DMS114 treated with DMSO at 0.1 percent for 48 hours (cell line): Measurements from ENCODE around the gene LRRTM3.

Experiments
- DNase-seq: peaks from one replicate; lab custom pipeline; 2025; ENCODE audit not compliant: unreplicated experiment; lab: John Stamatoyannopoulos, UW

LRRTM3 gene

DNA sequence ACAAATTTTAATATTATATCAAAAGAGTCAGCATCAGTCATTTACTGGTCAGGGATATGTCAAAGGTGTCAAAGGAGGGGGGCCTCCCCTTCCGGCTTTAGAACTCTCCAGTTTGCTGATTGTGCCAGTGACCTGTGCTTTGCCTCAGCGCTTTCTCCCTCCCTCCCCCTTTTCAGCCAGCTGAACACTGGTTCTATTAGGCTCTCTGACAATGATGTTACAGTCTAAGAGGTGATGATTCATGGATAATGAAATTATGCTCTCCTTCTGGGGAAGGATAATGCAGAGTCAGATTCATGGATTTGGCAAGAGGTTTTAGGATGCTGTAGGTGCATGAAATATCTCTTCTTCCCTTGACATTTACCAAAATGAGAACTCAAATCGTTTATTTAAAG lies 6.1 kb downstream of the LRRTM3 start:
- no peak for DNase-seq

DNA sequence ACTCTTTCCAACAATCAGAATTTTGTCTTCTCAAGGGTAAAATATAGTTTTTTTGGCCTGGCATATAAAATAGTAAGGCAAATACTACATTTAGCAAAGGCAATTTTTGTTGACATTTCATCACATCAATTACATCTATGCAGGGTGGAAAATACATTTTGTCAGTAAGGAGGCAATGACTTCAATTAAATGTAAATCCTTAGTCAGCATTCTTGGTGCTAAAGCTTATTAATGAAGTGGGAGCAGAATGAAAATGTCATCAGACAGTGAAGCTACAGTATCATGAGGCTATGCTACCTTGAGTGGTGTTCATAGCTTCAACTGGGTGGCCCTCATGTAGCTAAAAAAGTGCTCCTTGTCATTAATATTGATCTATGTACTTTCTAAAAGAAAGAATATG lies 8.9 kb downstream of the LRRTM3 start:
- DNase-seq = no peak

DNA sequence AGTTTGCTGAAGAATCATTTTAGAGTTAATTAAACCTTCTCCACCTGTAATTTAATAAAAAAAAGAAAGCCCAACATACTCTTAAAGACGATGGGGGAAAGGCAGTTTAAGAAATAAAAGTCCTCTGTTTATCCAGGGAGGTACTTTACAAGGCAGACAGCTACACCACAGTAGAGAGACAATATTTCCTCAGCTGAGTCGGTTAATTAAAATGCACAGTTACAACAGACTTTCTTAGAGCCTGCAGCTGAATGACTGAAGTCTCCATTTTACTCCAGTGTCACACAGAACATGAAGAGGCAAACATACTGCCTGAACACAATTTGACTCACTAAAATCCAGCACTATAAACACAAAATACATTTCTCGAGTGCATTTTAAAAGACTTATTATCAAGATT lies 15.1 kb downstream of the LRRTM3 start:
- no peak for DNase-seq

DNA sequence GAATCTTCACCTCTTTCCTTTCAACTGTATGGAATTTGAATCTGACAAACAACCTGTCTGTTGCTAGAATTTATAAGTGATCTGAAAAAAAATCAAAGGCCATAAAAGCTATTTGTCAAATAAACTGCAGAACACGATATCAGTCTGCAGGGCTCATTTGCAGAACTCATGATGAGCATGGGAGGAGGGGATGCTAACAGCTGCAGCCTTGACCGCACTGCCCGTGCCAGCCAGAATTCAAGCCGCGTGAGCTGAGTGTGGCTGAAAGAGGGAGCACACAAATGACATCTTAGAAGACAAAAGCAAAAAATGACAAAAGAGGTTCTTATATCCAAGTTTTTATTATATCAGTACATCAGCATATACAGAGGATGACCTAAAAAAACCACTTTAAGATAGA lies 15.7 kb downstream of the LRRTM3 start:
- DNase-seq = no peak

DNA sequence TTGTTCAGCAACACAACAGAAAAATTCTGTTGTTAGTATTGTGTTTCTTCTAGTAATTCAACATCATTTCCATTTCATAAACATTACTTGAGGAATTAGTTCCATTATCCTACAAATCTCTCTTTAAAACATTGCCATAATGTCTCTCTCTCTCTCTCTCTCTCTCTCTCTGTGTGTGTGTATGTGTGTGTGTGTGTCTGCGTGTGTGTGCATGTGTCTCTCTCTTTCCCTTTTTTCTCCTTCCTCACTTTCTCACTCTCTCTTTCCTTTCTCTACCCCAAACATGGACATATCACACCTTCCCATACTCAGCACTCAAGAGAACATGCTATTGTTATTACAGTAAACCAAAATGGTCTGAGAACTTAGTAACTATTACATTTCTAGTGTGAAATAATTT lies 16.6 kb downstream of the LRRTM3 start:
- no peak for DNase-seq

DNA sequence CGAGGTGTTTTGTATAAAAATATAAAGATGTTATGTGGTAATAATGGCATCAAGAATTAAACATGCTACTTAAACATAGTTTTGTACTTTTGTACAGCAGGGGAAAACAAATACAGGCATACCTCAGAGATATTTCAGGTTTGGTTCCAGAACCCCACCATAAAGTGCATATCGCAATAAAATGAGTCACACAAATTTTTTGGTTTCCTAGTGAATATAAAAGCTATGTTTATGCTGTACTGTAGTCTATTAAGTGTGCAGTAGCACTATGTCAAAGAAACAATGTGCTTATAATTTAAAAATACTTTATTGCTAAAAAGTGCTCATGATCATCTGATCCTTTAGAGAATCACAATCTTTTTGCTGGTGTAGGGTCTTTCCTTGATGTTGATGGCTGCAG lies 17.8 kb downstream of the LRRTM3 start:
- DNase-seq = no peak

DNA sequence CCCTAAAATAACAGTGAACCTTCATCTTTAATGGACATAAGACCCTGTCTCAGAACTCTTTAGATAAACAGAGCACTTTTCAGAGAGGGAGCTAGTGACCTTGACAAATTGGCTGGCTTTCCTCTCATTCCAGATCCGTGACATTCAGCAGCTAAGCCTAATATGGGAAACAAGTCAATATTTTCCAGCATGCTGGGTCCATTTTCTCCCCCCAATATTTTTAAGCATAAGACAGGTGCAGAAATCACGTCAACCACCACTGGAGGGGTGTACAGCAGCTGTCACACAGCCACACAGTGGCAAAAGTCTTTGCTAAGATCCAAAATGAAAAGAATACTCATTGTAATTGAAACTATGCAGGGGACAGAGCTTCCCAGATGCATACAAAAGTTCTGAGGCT lies 26.1 kb downstream of the LRRTM3 start:
- DNase-seq = no peak

DNA sequence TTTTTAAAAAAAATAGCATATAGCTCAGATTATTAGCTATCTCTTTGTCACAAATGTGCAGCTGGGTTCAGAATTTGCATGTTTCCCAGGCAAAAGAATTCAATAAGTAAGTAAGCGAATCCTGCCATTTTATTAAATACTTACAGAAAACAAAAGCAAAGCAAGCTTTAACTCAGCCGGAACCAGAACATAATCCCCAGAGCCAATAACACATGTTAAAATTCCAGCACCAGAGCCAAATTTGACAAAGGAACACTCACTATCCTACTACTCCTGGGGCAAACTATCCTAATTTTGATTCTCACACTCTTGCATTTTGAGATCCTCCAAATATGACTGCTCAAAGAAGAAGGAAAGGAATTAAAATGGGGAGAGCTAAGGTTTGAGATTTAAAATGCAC lies 32.6 kb downstream of the LRRTM3 start:
- no peak for DNase-seq

DNA sequence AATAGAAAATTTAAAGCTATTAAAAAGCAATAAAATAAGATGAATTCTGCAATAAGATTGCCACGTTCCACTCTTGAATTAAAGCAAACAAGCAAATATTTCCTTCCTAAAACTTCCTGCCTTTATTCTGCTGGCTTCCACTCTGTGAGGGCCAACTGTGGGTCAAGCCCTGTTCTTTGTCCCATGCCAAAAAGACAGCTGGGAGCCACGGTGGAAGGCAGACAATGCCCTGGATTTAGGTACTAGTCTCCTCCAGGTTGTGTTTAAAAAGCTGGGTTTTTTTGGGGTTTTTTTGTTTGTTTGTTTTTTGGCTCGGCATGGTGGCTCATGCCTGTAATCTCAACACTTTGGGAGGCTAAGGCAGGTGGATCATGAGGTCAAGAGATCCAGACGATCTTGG lies 39.1 kb downstream of the LRRTM3 start:
- no peak for DNase-seq

DNA sequence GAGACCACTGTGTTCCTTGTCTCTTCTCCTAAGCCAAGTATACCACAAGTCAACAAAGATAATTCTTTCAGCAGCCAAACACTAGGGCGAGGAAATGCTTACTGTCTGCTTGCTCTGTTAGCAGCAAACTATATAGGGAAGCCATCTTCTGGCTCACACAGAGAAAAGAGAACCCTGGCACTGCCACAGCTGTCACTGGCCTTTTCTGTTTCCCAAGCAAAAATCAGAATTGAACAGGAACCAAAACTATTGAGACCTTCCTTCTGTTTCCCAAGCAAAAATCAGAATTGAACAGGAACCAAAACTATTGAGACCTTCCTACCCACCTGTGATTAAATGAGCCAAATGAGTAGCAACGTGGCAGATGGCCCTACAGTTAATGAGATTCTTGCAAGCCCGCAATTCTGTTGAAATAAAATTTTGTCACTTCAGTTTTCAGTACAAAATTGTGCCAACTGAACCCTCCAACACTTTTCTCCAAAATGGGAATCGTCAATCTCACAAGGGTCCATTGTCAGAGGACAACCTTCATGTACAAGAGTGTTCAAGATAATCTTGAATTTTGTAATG lies 54.5 kb downstream of the LRRTM3 start:
- no peak for DNase-seq

DNA sequence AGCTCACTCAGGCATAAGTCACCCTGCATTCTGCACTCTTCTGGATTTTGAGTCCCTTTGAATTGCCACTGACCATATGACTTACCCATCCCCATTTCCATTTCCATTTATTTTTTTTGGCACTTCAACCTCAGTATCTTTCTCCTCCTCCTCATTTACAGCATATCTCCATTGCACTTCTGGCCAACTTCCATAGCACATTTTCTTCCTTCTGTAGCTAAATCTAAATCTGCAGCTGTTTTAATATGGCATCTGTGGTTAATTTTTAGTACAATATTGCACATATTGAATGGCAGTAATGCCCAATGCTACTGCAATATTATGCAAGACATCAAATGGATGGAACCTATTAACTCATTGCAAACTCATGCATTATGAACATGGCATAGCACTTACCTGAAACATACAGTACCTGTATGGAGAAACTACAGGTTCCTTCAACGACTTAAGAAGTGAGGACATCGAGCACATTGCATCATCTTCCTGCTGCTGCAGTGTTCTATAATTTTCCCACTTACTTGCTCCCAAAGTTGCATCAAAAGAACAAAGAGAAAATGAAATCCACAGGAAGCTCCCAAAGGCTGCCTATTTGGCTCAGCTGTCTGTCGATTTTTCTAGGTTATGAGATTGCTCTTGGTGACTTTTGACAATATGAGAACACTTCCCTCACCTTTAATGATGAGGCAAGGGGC lies 55.7 kb downstream of the LRRTM3 start:
- no peak for DNase-seq

DNA sequence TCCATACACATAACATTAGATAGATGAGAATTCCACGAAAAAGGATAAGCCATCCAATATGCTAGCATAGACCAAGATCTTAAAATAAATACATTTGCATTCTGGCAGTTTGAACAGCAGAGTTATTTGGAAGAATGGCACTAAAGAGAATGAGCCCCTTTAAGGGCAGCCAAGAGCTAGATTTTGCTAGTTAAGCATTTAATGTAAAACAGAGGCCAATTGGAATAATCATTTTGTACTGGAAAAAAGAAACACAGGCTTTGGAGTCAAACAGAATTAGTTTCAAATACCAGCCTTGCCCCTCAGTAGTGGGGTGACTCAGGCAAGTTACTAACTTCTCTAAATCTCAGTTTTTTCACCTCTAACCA lies 56.2 kb downstream of the LRRTM3 start:
- DNase-seq = no peak

DNA sequence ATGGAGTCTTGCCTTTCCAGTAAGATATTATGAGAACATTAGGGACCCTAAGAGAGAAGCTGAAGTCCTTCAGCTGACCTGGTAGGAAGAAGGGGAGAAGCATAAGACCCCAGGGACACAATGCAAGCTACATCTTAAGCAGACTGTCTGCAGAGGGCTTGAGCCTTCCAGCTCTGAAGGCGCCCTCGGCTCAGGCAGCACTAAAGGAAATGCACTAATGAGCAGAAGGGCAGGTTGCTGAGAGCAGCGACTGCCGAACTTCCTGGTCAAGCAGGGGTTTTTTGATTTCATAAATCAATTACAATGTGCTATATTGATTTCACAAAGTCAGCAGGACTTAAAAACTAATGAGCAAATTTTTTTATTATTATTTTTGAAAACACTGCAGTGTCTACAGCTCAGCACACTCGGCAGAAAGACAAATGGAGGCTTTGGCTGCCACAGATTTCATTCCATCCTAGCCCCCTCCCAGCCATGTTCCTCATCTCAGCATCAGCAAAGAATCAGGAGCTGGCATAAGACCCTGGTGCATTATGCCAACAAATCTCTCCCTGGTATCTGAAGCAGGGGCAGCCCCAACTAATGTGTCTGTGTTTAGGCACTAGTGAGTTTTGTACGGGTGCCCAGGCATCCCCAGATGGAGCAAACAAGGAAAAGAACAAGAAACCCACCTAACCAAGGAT lies 57.1 kb downstream of the LRRTM3 start:
- no peak for DNase-seq

DNA sequence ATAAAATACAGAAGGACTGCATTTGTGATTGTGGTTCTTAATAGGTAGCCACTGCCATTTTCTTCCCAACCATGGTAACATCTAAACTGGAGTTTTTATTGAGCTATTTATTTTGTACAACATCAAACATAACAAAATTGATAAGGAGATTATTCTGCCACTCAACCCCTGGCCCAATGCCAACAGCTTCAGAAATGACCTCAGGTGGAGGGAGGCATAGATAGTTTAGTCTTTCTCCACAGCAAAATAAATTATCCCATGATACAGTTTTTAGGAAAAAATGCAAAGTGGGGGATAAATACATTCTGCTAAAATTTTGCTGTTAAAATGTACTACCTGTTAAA lies 57.6 kb downstream of the LRRTM3 start:
- no peak for DNase-seq

DNA sequence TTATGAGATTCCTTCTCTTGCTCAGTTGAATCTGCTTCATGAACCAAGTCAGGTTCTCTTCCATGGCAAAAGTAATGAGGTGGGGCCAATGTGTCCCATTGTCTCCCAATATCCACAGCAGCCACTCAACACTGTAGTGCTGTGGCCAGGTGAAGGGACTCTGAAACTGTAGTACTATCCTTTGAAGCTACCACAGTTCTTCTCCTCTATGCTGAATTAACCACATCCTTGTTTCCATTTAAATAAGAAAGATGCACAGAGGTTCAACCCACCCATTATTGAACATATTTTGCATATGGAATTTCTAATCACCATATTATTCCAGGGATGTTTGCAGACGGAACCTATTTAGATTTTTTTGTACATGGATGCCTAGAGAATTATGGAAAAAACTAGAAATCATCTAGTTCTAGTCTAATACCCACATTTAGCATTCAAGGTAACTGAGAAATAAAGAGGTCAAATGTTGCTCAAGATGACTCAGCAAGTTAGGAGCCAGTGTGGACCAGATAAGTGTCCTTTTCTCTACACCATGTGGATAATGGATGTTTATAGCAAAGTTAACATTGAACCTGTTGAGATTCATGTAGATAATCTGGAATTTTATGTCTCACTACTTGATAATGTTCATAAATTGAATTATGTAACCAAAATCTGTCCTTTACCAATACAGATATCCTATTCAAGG lies 64.5 kb downstream of the LRRTM3 start:
- DNase-seq = no peak

DNA sequence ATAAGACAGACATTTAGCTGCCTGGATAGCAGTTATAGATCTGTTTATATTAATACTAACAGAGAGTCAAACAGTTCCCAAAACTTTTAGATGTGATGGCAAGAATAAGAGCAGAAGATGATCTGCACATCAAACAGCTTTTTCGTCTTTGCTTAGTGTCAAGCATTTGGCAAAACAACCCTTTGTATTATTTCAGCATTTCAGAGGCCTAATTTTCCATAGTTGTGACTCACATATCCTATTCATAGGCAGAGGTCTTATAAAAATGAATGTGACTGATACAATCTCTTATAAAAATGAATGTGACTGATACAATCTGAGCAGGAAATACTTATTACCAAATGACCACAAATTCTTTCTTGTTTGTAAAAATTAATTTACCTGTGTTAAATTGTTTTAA lies 71.2 kb downstream of the LRRTM3 start:
- DNase-seq = no peak

DNA sequence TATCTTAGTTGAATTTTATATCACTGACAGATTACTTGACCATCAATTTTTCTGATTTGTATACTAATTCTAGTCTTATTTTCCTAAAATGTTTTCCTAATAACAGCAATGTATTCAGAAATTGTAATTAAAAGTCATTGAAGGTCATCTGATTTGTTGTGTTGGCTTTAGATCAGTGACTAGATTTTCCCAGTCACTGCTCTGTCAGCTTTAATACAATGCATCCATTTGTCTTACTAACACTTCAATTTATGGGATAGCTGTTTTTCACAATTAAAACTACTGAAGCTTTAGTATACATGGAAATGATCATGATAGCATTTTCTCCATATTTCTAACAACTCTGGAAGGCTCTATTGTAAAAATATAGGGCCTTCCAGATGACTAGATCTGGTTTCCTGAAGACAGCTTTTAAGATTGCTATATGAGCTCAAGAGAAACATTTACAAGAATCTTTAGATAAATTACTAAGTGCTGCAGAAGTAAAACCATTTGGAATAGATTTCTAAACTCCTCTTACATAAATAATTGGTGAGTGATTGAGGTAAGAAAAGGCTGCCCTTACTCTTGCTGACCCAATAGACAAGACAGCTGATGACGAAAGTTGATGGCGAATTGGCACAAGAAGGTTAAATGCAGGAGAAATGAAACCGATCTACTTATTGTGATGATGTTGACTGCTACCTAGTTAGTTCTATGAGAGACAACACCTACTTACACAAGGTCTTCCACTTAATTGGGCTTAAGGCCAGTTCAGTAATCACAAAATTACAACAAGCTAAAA lies 74.1 kb downstream of the LRRTM3 start:
- DNase-seq = no peak

DNA sequence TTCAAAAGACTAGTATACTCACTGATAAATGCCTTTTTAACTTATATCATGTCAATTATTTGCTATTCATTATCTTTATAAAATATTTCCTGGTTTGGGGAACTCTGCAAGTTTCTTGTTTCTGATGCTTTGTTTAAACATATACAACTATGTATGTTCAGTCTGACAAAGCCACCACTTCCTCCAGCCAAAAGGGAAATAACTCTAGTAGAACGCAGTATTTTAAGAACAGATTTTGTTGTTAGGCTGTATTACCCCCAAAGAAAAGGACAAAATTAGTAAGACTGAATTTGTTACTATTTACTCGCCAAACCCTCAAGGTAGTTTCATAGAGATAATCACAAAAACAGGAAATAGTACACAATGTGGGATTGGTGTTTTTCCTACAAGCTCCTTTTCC lies 78.9 kb downstream of the LRRTM3 start:
- no peak for DNase-seq

DNA sequence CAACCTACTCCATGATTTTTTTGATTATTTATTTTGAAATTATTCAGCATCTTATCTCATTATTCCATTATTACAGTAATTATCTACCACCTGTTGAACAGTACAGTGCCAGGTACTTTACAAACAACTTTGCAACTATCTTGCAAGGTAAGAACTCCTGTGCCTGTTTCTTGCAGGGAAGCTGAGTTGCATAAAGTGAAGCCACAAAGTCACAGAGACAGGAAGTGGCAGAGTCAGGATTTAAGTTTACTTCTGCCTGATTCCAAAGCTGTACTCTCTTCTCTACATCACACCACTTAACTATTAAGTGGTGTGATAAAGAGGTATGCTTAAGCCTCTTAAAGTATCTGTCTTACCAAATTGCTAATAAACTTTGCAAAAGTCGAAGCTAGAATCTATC lies 80.1 kb downstream of the LRRTM3 start:
- no peak for DNase-seq

DNA sequence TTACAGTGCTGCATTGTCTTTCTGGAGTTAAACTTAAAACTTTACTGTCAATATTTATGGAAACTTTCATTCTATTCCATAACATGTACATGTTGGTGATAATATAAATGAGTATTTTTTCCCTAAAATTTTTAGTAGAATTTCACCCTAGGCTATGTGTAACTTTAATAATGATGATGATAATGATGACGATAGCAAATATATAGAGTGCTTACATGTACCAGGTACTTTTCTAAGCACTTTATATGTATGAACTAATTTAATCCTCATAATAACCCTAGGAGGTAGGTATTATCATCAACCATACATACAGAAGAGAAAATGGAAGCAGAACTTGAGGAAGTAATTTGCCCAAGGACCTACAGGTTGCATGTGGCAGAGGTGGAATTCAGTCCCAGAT lies 85.6 kb downstream of the LRRTM3 start:
- no peak for DNase-seq

DNA sequence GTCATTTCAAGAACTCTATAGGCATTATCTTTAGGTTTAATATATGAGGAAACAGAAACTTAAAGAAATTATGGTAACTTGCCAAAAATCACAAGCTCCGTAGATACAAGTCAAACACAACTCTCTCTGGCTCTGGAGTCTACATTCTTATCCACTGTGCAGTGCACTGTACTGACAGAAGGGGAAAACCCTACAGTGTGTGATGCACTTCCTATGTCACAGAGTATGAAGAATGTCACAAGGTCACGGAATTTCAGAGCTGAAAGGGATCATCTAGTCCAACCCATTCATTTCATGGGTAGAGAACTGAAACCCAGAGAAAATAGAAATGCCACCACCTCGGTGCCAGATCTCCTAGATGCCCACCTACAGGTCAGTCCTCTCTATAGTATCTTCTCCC lies 86.1 kb downstream of the LRRTM3 start:
- no peak for DNase-seq

DNA sequence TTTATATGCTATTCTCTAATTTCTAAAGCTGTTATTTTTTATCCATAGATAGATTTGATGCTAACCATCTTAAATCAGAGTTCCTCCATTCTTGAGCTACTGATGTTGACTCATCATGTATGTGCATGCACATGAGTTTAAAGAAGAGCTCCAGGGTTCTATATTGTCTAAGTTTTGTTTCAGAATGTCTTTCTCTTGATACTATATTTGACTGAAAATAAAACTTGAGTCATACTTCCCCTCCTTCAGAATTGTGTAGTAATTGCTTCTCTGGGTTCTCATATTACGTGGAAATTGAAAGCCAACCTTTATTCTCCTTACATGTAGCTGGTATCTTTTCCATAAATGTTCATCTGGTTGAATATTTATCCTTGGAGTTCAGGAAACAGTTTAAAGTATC lies 89.4 kb downstream of the LRRTM3 start:
- DNase-seq = no peak
